22Rv1 (cell line): ENCODE results near the gene TRIP6.
"Not testable (repeated sequence)": the region's sequence is repeated elsewhere in the genome, so short reads cannot be mapped to it uniquely, and the experiment has no call there.

Source experiments
- CTCF ChIP-seq: fragments of 450-650 bp; IDR thresholded peaks from 2 replicates; pipeline ENCODE4 v1.5.1; 2017; ENCODE audit warnings: mild to moderate bottlenecking
- ZFX ChIP-seq: fragments of 450-650 bp; IDR thresholded peaks from 2 replicates; pipeline ENCODE4 v1.6.1; 2017; ENCODE audit warnings: antibody characterized with exemption, borderline replicate concordance

GRCh38 chr7:100919335-100919734 lies 52.1 kb downstream of the TRIP6 start:
- TF ChIP-seq CTCF, ZFX: not testable (repeated sequence)
